ENCODE measurements around the gene CD2BP2. TPM values are rescaled to one million over a fixed set of nuclear protein-coding genes. Genes with fewer than 3 reads are reported as not detected.

The CD2BP2 gene
- total RNA-seq, 1 donor from 2014 or later = 52.3 TPM

DNA sequence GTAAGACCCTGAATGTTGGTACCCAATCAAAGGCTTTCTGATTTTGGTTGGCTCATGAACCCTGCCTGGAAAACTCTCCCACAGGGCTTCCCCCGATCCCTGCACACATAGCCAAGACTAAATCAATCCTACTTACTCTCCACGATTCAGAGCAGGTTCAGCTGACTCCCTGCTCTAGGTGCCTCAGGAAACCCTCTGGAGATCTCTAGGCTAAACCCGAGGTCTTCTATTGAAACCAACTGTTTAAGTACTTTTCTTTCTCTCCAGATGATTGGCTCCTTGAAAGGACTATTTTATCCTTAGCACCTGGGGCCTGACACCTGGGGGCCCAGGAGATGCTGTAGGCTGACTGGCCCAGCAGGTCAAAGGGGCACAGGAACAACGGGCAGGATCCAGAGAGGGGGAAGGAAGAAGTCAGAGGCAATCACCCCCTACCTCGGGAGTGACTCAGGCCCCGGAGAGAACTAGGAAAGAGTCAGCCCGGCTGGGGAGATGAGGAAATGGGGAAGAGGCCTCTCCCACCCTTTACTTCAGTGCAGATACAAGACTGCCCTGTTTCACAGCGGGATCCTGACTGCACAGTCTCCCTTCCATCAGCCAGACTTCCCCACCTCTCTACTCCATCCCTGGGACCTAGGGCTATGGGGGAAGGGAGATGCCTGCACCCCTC, 13.1 kb upstream of the CD2BP2 start:
- Histone ChIP-seq H3K27ac (peak overlapping the region; percentile 81), H3K4me3 (peak overlapping the region; percentile 91), H3K36me3 (peaks cover 28% of the 10 kb centered on the region), H3K4me1 (peaks cover 36% of the 10 kb centered on the region), H3K27me3 (ENCODE audit: low read depth) (no peaks in the 10 kb centered on the region), H3K9me3 (no peaks in the 10 kb centered on the region)
- intact Hi-C loops (cut with DNase I) = no loop called here
- TF ChIP-seq, protein P1, sequence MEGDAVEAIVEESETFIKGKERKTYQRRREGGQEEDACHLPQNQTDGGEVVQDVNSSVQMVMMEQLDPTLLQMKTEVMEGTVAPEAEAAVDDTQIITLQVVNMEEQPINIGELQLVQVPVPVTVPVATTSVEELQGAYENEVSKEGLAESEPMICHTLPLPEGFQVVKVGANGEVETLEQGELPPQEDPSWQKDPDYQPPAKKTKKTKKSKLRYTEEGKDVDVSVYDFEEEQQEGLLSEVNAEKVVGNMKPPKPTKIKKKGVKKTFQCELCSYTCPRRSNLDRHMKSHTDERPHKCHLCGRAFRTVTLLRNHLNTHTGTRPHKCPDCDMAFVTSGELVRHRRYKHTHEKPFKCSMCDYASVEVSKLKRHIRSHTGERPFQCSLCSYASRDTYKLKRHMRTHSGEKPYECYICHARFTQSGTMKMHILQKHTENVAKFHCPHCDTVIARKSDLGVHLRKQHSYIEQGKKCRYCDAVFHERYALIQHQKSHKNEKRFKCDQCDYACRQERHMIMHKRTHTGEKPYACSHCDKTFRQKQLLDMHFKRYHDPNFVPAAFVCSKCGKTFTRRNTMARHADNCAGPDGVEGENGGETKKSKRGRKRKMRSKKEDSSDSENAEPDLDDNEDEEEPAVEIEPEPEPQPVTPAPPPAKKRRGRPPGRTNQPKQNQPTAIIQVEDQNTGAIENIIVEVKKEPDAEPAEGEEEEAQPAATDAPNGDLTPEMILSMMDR (IDR thresholded peaks at IDR 0.05) = no peak
- DNase-seq = no peak
- no peak for ATAC-seq

DNA sequence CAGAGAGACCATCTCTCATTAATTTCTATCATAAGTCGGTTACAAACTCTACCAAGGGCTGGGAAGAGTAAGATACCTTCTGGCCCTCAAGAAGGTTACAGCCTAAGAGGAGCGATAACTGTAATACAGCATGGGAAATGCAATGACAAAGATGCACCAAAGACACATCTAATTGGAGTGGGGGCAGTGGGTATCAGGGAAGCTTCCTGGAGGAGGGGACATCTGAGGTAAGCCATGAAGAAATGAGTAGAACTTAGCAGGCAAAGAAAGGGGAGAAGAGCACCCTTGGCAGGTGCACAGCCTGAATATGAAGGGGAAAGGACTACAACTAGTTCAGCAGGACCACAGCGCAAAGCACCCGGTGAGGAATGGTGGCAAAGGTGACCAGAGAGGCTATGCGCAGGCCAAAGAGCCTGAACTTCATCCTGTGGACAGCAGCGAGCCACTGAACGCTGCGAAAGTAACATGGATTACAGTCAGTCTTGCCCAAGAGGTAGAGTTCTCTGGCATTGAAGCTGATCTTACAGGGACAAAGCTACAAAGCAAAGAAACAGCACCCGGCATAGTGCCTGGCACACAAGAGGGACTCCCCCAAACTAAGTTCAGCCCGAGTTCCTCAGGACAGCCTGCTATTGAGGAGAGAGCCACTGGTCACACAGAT, 12.4 kb upstream of the CD2BP2 start:
- intact Hi-C loops (cut with DNase I) = no loop called here
- Histone ChIP-seq H3K9me3 (no peaks in the 10 kb centered on the region), H3K4me1 (peaks cover 36% of the 10 kb centered on the region), H3K36me3 (peaks cover 35% of the 10 kb centered on the region), H3K4me3 (peak overlapping the region; percentile 91), H3K27me3 (ENCODE audit: low read depth) (no peaks in the 10 kb centered on the region), H3K27ac (no peak overlapping the region)
- DNase-seq = no peak
- TF ChIP-seq, protein P1 (IDR thresholded peaks at IDR 0.05) = no peak
- ATAC-seq = no peak

DNA sequence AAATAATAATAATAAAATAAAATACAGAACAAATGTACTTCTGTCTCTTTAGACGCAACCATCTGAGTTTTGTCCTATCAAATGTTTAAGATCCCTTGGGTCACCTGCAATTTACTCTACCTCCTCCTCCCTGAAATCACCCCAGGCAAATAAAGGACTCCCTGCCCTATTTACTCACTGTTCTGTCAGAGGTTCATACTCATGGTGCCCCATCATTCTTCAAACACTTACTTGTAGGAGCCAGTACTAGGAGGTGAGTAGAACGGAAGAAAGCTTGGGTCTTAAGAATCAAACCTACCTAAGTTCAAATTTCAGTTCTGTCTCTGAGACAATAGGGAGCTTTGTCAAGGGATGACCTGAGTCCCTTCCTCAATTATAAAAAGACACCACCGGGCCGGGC, 11.4 kb upstream of the CD2BP2 start:
- H3K27ac ChIP-seq = no peak overlapping the region
- no peaks in the 10 kb centered on the region for H3K9me3 ChIP-seq
- peaks cover 34% of the 10 kb centered on the region for H3K4me1 ChIP-seq
- H3K4me3 ChIP-seq = no peak overlapping the region
- intact Hi-C loops (cut with DNase I) = no loop called here
- H3K27me3 ChIP-seq (ENCODE audit: low read depth) = no peaks in the 10 kb centered on the region
- TF ChIP-seq, protein P1 (IDR thresholded peaks at IDR 0.05) = no peak
- no peak for DNase-seq
- no peak for ATAC-seq
- peaks cover 43% of the 10 kb centered on the region for H3K36me3 ChIP-seq

DNA sequence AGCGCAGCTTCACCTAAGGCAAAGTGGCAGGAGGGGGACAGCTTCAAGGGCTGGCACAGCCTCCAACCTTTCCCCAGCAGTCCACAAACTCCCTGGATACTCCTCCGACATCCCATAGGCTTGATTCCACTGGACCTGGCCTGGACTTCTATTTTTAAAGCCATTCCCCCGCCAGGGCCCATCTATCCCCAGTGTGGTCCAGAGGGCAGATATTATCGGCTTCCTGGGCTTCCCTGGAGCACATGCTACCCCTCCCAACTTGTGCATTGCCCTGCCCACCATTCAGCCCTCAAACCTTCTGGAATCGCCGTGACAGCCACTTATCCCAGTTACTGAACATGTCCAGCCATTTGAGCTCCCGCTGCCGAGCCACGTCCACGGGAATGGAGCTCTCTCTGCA, 10.1 kb upstream of the CD2BP2 start:
- Histone ChIP-seq H3K4me3 (no peak overlapping the region), H3K4me1 (peaks cover 30% of the 10 kb centered on the region), H3K27ac (no peak overlapping the region), H3K36me3 (peaks cover 51% of the 10 kb centered on the region), H3K9me3 (no peaks in the 10 kb centered on the region), H3K27me3 (ENCODE audit: low read depth) (no peaks in the 10 kb centered on the region)
- no peak for DNase-seq
- TF ChIP-seq, protein P1 (IDR thresholded peaks at IDR 0.05) = no peak
- ATAC-seq = no peak
- intact Hi-C loops (cut with DNase I) = no loop called here

DNA sequence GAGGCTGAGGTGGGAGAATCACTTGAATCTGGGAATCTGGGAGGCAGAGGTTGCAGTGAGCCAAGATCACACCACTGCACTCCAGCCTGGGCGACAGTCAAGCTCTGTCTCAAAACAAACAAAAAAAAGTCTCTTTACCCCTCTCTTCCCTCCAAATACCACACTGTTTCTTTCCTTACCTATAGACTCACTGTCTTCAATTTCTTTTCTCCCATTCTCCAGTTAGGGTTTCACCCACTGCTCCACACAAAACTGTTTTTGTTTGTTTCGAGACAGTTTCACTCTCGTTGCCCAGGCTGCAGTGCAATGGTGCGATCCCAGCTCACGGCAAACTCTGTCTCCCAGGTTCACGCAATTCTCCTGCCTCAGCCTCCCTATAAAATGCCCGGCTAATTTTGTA, 6.1 kb upstream of the CD2BP2 start:
- no peak for ATAC-seq
- Histone ChIP-seq H3K4me1 (peaks cover 7% of the 10 kb centered on the region), H3K27me3 (ENCODE audit: low read depth) (no peaks in the 10 kb centered on the region), H3K4me3 (no peak overlapping the region), H3K9me3 (no peaks in the 10 kb centered on the region), H3K27ac (no peak overlapping the region), H3K36me3 (peaks cover 82% of the 10 kb centered on the region)
- no peak for DNase-seq
- TF ChIP-seq, protein P1 (IDR thresholded peaks at IDR 0.05) = no peak
- intact Hi-C loops (cut with DNase I) = no loop called here
